Right hindlimb (tissue), 1 donor: ENCODE data around the gene MITF.

Experiments
- DNase-seq: peaks from one replicate; pipeline ENCODE4 v3.0.0-alpha.2; 2018

The MITF gene

DNA sequence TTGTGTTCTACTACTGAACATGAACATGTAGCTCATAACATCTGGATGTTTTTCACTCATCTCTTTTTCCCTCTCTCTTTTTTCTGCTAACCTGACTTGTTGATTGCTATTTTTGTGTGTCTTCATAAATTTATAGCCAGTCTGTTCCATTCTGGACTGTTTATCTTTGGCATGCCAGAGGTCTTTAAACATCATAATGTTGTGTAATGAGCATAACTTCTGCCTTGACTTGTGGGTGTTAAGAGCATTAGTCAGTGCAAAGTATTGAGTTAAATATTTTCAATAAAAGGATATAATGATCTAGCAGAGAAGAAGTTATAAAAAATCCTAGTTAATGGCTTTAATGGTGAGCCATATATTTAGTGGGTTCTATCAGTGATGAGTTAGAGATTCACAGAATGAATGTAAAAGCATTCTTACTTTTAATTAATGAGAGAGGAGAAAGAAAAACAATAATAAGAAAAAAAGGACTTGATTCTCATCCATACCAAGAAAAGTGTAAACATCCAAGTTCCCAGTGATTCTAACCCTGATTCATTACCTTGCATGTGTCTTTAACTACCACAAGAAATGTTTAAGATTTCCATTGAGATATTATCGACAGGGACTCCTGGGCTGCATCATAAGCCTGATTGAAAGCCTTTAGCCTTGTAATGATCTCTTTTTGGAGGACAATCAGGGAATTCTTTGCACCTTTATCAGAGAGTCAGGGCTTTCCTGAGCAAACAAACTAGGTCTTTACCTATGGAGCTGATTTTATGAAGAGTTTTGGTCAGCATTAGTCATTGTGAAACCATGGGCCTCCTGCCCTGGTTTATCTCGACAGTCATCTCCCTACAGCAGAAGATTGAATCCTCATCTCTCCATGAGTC lies 22.9 kb downstream of the MITF start:
- DNase-seq, result no peak

DNA sequence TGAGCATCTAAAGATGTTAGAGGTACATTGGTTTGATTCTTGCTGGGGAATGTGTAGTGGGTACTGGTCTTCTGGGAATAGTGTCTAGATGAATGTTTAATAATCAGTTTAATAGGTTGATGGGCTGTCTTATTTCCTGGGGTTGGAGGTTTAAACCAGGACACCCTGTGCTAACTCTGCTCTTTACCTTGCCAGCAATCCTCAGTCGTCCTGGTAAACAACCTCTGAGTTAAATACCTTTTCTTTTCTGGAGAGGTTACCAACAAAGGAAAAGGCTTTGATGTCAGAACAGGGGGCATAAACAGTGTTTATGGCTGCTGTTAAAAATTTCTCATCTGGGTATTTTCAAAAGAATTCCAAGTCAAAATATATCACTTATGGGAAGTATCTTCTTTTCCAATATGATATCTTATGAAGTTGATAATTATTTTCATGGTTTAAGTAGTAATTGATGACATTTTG lies 23.5 kb downstream of the MITF start:
- DNase-seq, result no peak

DNA sequence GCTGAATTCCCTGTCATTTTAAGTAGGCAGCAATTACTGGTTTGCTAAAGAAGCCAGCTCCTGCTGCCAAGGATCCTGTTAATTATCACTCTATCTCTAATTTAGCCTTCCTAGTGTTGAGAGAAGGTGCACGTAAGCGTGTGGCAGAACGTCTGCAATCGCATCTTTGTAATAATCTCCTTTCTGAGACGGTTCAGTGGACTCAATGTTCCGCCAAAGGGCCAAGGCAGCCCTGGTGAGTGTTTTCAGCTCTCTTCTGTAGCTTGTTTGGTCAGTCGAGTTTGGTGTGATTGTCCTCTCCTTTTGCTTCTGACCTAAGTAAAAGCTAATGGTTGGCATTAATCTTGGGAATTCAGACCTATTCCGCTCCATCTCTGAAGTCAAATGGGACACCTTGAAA lies 24.2 kb downstream of the MITF start:
- DNase-seq, result no peak

DNA sequence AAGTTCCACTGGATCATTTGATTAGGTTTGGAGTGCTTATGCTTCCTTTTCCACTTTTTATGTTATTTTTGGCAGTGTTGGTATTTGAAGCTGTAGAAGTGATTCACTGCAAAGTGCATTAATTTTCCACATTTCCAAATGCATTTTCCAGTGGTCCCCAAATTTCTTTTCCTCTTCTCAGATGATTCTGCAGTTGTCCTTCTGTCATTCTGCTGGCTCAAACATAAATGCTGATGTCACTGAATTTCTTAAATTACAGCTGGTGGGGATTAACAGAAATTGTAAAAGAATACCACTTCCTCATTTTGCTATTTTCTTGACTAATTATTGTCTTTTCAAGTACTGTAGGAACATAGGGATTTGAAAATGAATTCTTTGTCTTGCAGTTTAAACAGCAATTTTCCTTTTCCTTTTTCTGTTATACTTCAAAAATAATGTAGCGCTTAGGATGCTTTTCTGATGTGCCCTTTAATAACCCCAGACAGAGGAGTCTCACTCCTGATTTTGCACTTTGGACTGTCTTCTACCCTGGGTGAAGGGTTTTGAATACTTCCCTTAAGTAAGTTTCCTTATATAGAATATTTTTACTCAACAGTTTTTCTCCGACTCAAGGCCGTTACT lies 25.0 kb downstream of the MITF start:
- DNase-seq, result no peak

DNA sequence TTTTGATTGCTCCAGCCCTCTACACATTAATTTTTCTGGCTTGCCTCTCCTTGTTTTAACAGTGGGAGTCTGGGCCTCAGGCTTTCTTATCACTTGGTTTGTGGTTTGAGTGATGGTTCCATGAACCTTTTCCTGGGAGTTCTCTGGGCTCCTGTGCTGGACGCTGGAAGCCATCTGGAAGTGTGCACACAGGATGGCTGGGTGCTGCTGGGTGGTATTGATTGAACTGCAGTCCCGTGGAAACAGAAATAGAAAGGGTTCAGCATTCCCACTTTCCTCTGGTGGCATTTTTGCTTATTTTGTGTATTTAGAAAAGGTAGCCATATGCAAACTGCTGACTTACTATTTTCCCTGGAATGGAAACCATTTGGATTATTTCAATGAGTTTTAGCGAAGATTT lies 25.6 kb downstream of the MITF start:
- DNase-seq, result no peak

DNA sequence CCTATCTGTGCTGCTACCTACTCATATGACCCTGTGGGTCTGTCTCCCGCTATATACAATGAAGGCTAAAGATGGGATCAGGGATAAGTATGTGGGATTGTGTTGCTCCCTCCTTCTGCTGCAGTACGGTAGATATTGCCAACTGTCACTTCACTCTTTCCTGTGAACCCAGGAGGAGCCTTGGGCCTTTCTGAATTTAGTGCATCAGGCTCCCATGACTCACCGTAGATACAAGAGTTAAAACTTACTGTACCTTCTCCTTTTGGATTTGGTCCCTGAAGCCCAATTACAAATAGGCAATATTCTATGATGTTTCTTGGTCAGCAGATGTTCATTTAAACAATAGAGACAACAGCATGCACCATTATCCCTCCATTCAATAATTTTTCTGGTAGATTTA lies 27.4 kb downstream of the MITF start:
- no peak for DNase-seq

DNA sequence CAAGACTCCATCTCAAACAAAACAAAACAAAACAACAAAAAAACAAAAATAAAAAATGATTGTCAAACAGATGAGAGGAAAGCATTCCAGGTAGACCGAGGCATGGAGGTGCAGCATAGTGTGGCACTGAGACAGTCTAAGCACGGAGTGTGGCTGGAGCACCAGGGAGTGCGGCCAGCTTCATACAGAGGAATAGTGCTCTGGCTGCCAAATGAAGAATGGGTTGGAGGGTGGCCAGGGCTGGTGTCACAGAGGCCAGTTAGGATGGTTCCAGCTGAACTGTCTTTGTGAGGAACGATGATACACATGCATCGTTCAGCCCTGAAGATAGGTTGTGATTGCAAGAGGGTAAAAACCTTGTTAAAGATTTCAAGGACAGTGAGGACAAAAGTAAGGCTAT lies 28.3 kb downstream of the MITF start:
- DNase-seq, result peak; percentile 49

DNA sequence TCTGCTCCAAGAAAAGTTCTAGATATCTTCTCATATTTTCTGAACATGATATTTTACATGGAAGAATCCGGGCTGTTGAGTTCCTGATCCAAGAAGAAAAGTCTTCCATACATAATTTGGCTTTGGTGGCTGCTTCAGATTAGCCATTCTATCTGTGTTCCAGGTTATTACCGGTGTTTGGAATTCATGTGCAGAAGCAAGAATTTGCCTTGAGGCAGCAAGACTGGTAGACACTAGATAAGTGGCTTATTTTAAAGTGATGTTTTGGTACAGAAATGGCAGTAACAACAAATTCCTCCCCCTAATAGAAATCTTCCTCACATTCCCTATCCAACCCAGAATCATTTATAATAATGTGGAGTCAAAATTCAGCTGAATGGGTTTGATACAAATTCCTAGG lies 29.2 kb downstream of the MITF start:
- no peak for DNase-seq

DNA sequence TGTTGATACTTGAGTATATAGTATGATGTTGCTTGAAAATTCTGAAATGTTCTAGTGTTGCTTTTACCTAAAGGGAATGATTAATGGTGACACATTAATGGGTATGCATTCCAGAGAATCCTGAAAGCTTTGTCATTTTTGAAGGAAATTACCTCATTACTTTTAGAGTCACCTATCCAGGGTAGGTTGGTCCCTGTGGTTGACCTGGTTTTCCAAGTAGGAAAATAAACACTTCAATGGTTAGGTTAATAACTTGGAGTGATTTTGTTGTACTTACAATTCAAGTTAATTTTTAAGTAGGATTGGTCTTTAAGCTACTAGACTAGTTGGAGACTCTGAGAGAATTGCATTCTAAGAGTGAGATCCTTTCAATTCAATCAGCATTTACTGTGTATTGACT lies 31.0 kb downstream of the MITF start:
- DNase-seq, result no peak

DNA sequence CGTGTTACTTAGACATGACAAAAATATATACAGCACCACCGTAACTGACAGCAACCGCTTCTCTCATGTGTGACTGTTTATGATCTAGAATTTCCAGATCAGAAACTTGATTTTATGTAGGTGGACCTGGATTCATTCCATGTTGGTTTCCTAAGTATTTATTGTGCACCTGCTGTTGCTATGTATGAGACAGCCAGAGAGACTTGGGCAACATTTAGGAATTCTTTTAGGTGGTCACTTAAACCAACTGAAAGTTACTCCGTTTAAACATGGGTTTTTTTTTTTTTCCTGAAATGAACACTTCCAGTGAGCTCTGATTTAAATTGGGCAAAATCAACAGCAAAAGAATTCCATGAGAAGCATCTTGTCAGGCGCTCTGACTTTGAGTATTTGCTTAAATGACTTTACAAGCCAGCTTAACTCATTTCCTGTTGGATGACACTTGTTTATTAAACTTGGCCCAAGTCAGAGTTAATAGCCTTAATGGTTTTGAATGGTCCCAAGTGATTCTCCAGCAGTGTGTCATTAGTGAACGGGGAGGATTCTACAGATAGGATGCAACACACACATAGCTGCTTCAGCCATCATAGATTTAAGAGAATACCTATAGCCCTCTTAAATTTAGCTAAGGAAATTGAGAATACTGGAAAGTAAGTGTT lies 31.8 kb downstream of the MITF start:
- DNase-seq, result no peak

DNA sequence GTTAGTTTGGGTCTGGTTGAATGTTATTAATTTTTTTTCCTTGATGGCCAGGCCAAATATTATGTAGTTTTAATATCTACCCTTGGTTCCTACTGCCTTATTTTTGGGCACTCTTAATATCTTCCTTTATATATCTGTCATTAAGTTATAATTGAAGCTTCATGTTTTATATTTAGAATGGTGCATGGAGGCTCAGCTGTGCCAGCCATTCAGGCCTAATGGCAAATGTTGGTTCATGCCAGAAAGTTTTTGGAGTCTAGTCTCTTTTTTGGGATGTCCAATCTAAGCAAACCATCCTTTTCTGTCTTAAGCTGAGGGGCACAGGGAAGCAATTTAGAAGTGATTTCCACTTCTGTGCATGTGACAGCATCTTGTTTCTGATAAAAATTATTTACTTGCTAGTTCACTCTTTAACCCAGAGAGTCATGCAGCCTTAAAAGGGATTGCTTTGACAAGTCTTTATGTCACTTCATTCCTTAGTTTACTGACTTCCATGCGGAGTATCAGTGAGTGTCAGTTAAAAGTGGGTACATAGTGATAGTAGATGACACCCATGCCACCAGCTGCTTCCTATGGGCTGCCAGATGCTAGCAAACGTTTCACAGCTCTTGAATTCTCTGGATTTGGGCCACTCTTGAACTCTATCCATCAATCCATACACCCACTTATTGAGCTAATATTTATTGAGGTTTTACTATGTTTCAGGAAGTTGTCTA lies 33.0 kb downstream of the MITF start:
- DNase-seq, result no peak

DNA sequence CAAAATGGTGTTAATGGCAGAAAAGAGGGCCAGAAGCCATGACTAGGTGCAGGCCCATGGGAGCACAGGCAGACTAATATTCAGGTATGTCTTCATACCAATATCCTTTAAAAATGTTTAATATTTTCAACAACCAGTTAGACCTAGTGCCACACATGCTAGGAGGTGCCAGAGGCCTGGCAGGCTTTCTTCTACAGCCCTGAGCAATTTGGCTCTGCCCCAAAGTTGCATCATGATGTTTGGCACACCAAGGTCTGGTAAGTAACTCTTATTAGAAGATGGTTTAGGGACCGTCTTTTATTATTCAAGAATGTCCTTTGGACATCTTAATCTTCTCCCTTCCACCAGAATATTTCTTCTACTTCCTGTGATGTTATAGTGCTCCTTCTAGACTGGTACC lies 34.8 kb downstream of the MITF start:
- DNase-seq, result no peak

DNA sequence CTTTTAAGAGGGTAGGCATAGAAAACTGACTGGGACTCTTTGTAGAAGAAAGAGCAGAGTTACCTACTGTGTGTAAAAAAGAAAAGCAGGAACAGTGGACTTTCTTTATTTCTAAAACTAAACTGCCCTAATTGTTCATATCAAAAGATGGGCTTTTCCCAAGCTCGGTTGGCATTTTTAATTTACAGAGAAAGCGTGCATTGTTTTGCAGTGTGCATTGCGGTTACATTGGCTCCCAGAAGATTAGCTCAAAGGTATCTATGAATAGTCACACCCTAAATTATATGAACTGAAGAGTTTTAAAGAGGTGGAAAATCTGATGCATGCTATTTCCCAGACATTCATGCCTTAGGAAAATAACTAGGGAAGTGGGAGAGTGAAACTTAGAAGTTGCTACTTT lies 36.5 kb downstream of the MITF start:
- no peak for DNase-seq

DNA sequence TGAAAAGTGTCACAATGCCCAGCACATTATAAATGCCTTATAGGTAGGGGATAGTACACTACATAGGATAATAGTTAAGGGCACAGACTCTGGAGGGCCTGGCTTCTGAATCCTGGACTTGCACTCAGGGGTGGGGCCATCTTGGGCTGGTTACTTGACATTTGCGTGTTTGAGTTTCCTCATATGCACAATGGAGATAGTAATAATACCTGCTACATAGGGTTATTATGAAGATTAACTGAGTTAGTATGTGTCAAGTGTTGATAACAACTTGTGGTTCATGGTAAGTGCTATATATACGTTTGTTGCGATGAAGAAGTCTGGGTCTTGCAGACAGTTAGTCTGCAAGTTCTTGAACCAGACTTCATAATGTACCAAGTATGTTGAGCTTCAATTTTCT lies 37.0 kb downstream of the MITF start:
- no peak for DNase-seq

DNA sequence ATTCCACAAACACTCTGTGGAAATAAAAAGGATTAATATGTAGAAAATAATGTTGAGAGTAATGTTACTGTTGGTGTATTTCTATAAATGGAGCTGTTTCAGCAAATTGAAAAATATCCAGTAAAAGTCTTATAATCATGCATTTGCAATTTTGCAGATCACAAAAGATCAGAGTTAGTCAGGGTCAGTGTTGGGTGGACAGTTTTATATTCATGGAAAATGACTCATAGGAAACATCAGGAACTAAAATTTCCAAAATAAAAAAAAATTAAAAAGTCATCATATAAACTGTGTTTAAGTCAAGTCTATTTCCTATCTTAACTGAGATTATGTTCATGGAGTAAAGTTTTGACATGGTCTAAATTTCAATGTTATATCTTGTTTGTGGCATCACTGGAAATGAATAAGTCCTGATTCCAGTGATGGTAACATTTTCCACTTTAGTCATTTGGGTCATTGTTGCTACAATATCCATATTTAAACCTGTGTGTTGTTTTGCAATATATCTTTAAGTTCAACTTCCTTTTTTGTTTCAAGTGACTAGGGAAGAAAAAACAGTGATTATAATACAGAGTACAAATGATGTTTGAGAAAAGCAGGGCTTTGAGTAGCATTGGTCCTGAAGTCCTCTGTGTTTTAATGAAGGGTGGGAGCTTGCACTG lies 37.8 kb downstream of the MITF start:
- no peak for DNase-seq

DNA sequence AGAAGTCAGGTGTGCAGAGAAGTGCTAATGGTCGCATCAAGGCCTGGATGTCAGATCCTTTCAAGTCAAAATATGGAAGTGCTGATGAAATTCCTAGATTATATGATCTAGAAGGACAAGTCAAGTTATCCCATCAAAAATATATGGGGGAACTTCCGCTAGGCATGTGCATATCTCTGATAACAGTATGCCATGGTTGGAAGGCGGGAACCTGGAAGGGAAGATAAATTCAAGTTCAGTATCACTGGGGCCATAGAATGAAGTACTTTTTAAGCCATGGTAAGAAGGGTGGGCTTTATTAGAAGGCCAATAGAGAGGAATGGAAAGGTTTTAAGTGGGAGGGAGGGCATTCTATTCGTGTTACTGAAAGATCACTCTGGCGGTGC lies 38.3 kb downstream of the MITF start:
- no peak for DNase-seq

DNA sequence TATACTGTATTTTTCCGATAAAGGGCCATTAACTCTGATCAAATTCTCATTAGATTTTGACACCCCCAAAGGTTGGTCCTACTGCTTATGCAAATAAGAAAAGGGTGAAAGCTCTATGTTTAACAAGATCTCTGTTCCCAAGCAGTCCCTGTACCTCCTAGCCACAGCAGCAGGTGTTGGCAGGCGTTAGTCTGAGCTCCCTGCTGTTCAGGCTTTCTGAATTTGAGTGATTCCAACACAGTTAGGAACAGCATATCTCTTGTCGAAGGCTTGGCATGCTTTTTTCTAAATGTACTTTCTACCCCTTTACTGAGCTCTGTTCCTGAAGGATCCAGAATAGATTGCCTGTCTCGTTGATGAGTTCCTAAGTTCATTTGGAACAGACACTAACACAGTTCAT lies 42.3 kb downstream of the MITF start:
- no peak for DNase-seq

DNA sequence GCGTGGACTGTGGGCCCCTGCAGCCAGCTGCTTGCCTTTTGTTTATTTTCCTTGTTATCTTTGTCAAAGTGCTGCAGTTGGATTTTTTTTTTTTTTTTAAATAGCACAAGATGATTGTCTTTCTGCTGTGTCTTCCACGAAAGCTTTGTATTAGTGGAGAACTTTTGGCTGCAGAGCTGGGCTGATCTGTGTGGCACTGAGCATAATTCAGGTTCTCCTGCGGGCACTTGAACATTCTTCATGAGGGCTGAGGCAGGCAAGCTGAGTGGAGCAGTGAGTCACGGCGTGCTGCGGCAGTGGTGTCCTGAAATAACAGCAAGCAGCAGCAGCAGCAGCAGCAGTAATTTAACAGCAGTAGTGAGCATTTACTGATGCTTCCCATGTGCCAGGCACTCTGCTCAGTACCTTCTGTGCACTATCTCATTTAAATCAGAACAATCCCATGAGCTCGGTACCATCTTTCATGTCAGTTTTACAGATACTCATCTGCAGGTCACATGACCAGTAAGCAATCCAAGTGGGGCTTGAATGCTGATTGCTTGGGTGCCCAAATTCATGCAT lies 45.8 kb downstream of the MITF start:
- peak; percentile 43 for DNase-seq

DNA sequence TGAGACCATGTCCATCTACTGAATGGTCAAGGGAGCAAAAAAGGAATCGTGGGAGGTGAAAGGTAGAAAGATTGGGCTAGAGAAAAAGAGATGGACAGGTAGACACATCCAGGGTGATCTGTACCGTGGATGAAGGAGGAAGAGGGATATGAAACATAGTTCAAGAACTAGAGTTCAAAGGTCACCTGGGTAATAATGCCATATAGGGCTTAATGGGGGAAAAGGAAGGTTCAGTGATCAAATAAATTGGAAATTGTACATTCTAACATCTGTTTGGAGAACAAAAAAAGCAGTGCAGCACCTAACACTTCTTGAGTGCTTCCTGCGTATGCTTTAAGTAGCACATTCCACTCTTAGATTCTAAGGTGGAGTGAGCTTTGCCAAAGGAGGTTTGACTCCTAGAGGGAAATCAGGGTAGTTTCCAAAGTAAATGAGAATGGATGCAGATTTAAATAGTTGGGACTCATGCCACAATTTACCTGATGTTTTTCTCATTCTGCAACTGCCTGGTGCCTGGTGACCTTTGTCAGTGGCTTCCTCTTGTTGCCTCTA lies 46.6 kb downstream of the MITF start:
- no peak for DNase-seq

DNA sequence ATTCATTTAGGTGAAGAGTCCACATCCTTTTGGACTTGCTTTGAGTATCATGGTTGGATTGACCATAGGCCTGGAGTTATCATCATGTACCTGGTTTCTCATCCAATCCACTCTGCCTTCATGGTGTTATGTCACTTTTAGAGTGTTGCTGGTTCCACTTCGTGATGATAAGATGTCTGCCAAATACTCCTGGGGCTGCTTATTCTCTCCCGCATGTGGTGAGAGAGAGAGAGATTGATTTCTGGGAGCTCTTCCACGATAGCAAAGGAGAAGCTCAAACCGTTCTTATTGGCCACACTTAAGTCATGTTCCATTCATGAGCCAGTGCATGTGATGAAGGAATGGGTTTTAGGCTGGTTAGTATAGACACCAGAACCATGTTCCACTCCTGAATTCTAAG lies 47.6 kb downstream of the MITF start:
- DNase-seq, result no peak

DNA sequence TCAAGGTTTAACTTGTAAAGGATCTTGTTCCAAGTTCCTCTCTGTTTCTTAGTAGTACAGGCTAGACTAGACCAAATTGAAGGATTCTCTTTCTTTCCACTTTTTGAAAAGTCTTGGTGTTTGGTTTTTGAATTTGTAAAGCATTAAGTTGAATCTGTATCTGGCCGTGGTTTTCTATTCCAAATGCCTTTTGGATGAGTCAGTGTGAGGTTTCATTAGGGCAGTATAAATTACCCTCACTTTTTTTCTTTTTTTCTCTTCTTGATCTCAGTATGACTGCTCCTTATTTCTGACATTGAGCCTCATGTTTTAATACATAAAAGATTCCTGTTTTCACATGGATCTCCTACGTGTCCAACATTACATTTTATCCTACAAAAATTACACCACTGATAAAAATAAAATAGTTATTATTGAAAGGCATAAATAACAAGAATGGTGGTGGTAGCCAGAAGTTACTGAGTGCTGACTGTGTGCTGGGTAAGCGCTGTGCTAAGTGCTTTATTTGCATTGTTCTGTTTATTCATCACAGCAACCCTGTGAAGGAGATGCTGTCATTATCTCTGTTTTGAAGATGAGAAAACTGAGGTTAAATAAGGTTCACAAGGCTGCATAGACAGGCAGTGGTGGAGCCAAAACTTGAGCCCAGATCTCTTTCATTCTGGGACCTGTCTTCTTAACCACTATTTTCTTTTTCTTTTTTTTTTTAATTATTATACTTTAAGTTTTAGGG lies 48.3 kb downstream of the MITF start:
- no peak for DNase-seq

DNA sequence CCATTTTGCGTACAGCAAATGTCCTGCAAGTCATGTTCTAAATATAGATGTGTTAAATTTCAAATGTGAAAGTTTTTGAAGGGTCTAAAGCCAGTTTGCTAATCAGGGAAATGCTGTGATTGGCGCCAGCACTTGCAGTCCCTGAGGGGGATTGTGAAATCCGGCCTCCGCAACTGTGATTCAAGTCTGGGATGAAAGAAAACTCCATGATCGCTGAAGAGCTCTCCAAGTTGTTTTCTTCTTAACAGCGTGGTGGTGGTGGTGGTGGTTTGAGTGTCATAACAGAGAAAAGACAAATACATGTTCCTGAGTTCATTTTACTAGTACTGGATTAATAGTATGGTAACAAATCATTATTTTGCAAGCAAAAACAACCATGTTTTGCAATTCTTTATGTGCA lies 51.8 kb downstream of the MITF start:
- peak; percentile 27 for DNase-seq
